Neural progenitor cell (in vitro differentiated cells): ENCODE results near the gene ATXN7L1. TPM values are rescaled to one million over a fixed set of nuclear protein-coding genes. Genes with fewer than 3 reads are reported as not detected.

ENCODE experiments used
- DNase-seq: peaks from one replicate; pipeline ENCODE4 v3.0.0-alpha.2; 2016; ENCODE audit warnings: low spot score
- H2AFZ ChIP-seq: fragments of 200-600 bp; sonication (generic); replicated peaks from 2 replicates; pipeline ENCODE4 v1.6.1; 2016; ENCODE audit warnings: antibody characterized with exemption
- H3F3A ChIP-seq: fragments of 200-600 bp; sonication (generic); 2 replicates; pipeline ENCODE4 v1.6.1; 2016; ENCODE audit warnings: antibody characterized with exemption, low read depth
- H3K27ac ChIP-seq: fragments of 200-600 bp; sonication (generic); 2 replicates; pipeline ENCODE4 v1.5.1; 2016; ENCODE audit warnings: mild to moderate bottlenecking
- H3K27me3 ChIP-seq: fragments of 200-600 bp; sonication (generic); 2 replicates; pipeline ENCODE4 v1.6.1; 2016; ENCODE audit warnings: mild to moderate bottlenecking, moderate library complexity
- H3K36me3 ChIP-seq: fragments of 200-600 bp; sonication (generic); 2 replicates; pipeline ENCODE4 v1.5.1; 2016
- H3K4me1 ChIP-seq: fragments of 200-600 bp; sonication (generic); 2 replicates; pipeline ENCODE4 v1.6.1; 2016; ENCODE audit warnings: mixed run types
- H3K4me2 ChIP-seq: fragments of 200-600 bp; sonication (generic); 2 replicates; pipeline ENCODE4 v1.6.1; 2016
- H3K4me3 ChIP-seq: fragments of 200-600 bp; sonication (generic); 2 replicates; pipeline ENCODE4 v1.5.1; 2016
- H3K79me2 ChIP-seq: fragments of 200-600 bp; sonication (generic); 2 replicates; pipeline ENCODE4 v1.6.1; 2016; ENCODE audit warnings: low read depth
- H3K9ac ChIP-seq: fragments of 200-600 bp; sonication (generic); 2 replicates; pipeline ENCODE4 v1.6.1; 2016
- H3K9me3 ChIP-seq: fragments of 200-600 bp; sonication (generic); 2 replicates; pipeline ENCODE4 v1.5.1; 2016; ENCODE audit warnings: low read depth
- H4K20me1 ChIP-seq: fragments of 200-600 bp; sonication (generic); 2 replicates; pipeline ENCODE4 v1.6.1; 2016; ENCODE audit warnings: low read depth
- H3K27ac Mint-ChIP-seq: 3 replicates; pipeline ENCODE4 v1.8.0; 2021; ENCODE audit warnings: mixed read lengths
- H3K27me3 Mint-ChIP-seq: 2 replicates; pipeline ENCODE4 v1.8.0; 2022; ENCODE audit warnings: low read depth, mild to moderate bottlenecking, inconsistent platforms, moderate library complexity, mixed read lengths; ENCODE audit not compliant: insufficient read depth
- H3K36me3 Mint-ChIP-seq: 3 replicates; pipeline ENCODE4 v1.8.0; 2021; ENCODE audit warnings: mixed read lengths
- H3K4me1 Mint-ChIP-seq: 3 replicates; pipeline ENCODE4 v1.8.0; 2021; ENCODE audit warnings: mixed read lengths
- H3K4me3 Mint-ChIP-seq: 3 replicates; pipeline ENCODE4 v1.8.0; 2021; ENCODE audit warnings: mild to moderate bottlenecking, moderate library complexity, mixed read lengths
- H3K9me3 Mint-ChIP-seq: 3 replicates; pipeline ENCODE4 v1.8.0; 2020; ENCODE audit warnings: mixed read lengths
- EZH2 ChIP-seq: fragments of 200-600 bp; sonication (generic); IDR thresholded peaks from 2 replicates; pipeline ENCODE4 v1.6.1; 2017; ENCODE audit warnings: antibody characterized with exemption, mild to moderate bottlenecking, moderate library complexity
- EZH2phosphoT487 ChIP-seq: fragments of 200-600 bp; sonication (generic); IDR thresholded peaks from 2 replicates; pipeline ENCODE4 v1.6.1; 2017; ENCODE audit warnings: antibody characterized with exemption
- total RNA-seq: library from RNA; depleted of rRNA; stranded (reverse); fragments of >200 nt; gene quantifications from 2 replicates; pipeline ENCODE4 v1.2.3, GENCODE V29; 2015; ENCODE audit warnings: low replicate concordance
- TF ChIP-seq, protein P1 (sequence below): fragments of 200-600 bp; sonication (generic); IDR thresholded peaks from 2 replicates; pipeline ENCODE4 v1.5.1; 2017; ENCODE audit warnings: antibody characterized with exemption, mild to moderate bottlenecking

The ATXN7L1 gene
- total RNA-seq, 1 donor from 2014 or later: 5.9 TPM

DNA sequence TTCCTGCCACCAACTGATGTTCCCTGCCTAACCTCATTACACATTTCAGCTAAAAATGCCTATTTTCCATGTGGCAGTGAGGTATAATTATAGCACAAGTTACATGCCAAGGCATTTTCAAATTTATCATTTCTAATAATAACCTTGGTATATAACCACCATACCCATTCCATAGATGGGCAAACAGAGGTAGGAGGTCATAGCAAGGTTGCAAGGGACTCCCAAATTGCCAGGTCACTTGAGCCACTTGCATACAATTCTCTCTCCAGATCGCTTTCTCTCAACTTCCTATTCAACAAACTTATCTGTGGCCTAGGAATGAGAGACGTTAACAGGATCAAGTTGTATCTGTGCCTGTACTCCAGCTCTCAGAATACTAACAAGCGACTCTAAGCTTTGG is 108.3 kb downstream of the ATXN7L1 start:
- DNase-seq: no peak
- H3K27ac ChIP-seq: no peak overlapping the region
- no peak overlapping the region for H3K4me3 ChIP-seq
- Mint-ChIP-seq H3K4me1 (peaks cover 20% of the 10 kb centered on the region), H3K9me3 (no peaks in the 10 kb centered on the region), H3K36me3 (peaks cover 8% of the 10 kb centered on the region), H3K27ac (peak overlapping the region; percentile 29), H3K4me3 (no peak overlapping the region), H3K27me3 (no peaks in the 10 kb centered on the region)
- H3K27me3 ChIP-seq: no peaks in the 10 kb centered on the region
- H4K20me1 ChIP-seq: peaks cover 17% of the 10 kb centered on the region
- TF ChIP-seq EZH2phosphoT487: no peak
- no peak for TF ChIP-seq EZH2
- TF ChIP-seq, protein P1, sequence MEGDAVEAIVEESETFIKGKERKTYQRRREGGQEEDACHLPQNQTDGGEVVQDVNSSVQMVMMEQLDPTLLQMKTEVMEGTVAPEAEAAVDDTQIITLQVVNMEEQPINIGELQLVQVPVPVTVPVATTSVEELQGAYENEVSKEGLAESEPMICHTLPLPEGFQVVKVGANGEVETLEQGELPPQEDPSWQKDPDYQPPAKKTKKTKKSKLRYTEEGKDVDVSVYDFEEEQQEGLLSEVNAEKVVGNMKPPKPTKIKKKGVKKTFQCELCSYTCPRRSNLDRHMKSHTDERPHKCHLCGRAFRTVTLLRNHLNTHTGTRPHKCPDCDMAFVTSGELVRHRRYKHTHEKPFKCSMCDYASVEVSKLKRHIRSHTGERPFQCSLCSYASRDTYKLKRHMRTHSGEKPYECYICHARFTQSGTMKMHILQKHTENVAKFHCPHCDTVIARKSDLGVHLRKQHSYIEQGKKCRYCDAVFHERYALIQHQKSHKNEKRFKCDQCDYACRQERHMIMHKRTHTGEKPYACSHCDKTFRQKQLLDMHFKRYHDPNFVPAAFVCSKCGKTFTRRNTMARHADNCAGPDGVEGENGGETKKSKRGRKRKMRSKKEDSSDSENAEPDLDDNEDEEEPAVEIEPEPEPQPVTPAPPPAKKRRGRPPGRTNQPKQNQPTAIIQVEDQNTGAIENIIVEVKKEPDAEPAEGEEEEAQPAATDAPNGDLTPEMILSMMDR: no peak
- no peak overlapping the region for H3K4me2 ChIP-seq
- no peaks in the 10 kb centered on the region for H3F3A ChIP-seq
- H3K4me1 ChIP-seq: peaks cover 8% of the 10 kb centered on the region
- H2AFZ ChIP-seq: no peak overlapping the region
- no peak overlapping the region for H3K9ac ChIP-seq
- H3K9me3 ChIP-seq: no peaks in the 10 kb centered on the region
- H3K36me3 ChIP-seq: no peaks in the 10 kb centered on the region
- no peaks in the 10 kb centered on the region for H3K79me2 ChIP-seq

DNA sequence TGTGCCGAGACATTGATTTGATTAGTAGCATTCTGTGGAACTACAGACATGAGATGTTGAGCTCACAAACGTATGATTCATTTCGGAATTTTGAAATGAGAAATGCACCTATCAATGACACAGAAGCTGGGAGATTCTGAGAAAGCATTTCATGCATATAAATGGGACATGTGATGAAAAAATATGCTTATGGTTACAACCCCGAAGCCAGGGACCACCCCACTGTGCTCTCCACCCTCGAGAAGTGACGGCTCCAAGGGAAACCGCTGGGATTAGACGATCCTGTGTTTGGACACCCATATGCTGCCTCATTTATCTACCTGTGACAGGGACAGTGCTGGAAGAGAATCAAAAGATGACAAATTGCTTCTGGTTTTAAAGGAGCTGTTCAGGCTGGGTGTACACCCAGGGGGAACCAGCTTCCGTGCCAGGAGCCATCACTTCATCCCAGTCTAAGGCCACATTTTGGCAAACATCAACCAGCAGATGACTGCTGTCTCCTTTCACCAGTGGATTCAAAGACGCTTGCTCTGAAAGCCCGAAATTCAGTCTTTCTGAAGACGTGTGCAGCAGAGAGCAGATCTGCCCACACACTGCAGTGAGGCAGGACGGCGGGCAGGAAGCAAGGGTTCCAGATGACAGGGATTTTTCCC is 109.9 kb downstream of the ATXN7L1 start:
- Mint-ChIP-seq H3K27ac (no peak overlapping the region), H3K27me3 (no peaks in the 10 kb centered on the region), H3K9me3 (no peaks in the 10 kb centered on the region), H3K36me3 (peaks cover 4% of the 10 kb centered on the region), H3K4me3 (no peak overlapping the region), H3K4me1 (peaks cover 11% of the 10 kb centered on the region)
- no peaks in the 10 kb centered on the region for H3K9me3 ChIP-seq
- H3K27ac ChIP-seq: no peak overlapping the region
- H3K27me3 ChIP-seq: no peaks in the 10 kb centered on the region
- no peak overlapping the region for H3K4me2 ChIP-seq
- no peaks in the 10 kb centered on the region for H3K79me2 ChIP-seq
- DNase-seq: no peak
- no peak overlapping the region for H2AFZ ChIP-seq
- H3K4me3 ChIP-seq: no peak overlapping the region
- TF ChIP-seq EZH2phosphoT487 (no peak), EZH2 (no peak)
- TF ChIP-seq, protein P1: no peak
- peaks cover 9% of the 10 kb centered on the region for H4K20me1 ChIP-seq
- no peaks in the 10 kb centered on the region for H3K4me1 ChIP-seq
- no peaks in the 10 kb centered on the region for H3F3A ChIP-seq
- no peaks in the 10 kb centered on the region for H3K36me3 ChIP-seq
- H3K9ac ChIP-seq: no peak overlapping the region

DNA sequence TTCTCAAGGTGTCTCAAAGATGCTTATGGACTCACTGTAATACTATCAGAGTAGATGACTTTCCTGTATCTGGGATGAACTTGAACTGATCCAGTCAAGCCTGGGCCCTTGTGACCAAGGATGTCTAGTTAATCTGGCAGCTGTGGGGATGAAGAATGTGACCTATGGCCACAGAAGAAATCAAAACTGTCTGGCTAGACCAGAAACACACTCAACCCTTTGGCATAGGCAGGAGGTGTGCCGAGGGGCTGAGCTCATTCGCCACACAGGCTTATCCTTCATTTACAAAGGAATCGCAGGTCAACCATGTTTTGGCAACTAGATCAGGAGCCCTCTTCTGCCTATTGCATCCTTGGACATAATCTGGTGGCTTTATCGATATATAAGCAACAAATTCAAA is 110.6 kb downstream of the ATXN7L1 start:
- Histone ChIP-seq H2AFZ (no peak overlapping the region), H3F3A (no peaks in the 10 kb centered on the region), H3K4me3 (no peak overlapping the region), H4K20me1 (peaks cover 9% of the 10 kb centered on the region), H3K36me3 (no peaks in the 10 kb centered on the region), H3K4me2 (no peak overlapping the region), H3K9ac (no peak overlapping the region), H3K27ac (no peak overlapping the region), H3K4me1 (no peaks in the 10 kb centered on the region), H3K27me3 (no peaks in the 10 kb centered on the region), H3K79me2 (no peaks in the 10 kb centered on the region), H3K9me3 (no peaks in the 10 kb centered on the region)
- Mint-ChIP-seq H3K4me3 (no peak overlapping the region), H3K27me3 (no peaks in the 10 kb centered on the region), H3K27ac (no peak overlapping the region), H3K9me3 (no peaks in the 10 kb centered on the region), H3K4me1 (peaks cover 11% of the 10 kb centered on the region), H3K36me3 (no peaks in the 10 kb centered on the region)
- TF ChIP-seq EZH2 (no peak), EZH2phosphoT487 (no peak)
- TF ChIP-seq, protein P1: no peak
- DNase-seq: no peak
